GM21526 (cell line): ENCODE results near the gene APP.

Experiments
- ATAC-seq: cut with Tn5 transposase; IDR thresholded peaks from one replicate; pipeline ENCODE4 v1.9.1; 2021; ENCODE audit warnings: moderate library complexity; ENCODE audit not compliant: unreplicated experiment, low FRiP score

Gene APP

DNA sequence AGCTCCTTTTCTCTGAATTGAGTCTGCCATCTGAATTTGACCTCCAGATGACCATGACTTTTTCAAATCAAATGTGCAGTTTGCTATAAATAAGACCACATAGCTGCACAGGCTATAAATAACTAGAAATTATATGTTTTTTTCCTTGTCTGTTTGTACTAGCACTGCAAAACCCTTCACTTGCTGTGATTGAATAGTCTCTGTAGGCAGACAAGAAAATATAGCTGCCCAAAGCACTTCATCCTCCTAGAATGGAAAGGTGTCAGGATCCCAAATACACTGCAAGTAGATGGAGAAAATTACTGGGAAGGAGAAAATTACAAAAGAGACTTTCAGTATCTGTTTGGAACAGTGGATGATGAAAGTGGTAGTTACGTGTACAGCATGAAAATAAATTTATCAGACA, 175.8 kb downstream of the APP start:
- no peak for ATAC-seq

DNA sequence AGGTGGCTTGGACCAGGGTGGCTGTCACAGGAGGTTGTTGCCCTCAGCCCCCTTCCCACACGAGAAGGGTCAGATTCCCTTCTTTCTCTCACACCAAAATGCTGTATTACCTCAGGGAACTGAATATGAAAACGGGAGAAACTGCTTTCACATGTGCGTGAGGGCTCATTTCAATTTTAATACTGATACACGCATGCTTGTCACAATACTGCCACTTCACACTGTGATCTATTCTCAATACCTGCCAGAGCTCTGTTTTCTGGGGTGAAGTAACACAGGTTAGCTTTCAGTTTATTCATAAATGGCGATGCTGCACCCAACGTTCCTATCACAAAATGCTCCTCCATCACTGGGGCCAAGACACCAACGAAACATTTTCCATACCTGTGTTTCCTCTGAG, 181.8 kb downstream of the APP start:
- ATAC-seq: no peak

DNA sequence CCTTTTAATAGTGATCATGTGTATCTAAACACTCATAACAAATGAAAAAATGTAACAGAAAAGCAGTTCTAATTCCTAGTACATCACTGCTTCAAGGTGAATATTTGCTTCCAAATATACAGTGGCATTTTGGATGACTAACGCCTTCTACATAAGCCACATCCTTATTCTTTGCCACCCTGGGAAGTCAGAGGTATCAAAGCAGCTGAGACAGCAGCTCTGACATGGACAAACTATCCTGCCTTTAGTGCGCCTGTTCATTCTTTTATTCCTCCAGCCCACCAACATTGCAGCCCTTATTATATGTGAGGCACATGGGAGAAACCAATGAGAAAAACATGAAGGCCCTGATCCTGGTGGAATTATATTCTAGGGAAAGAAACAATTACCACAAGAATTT, 183.0 kb downstream of the APP start:
- ATAC-seq: no peak

DNA sequence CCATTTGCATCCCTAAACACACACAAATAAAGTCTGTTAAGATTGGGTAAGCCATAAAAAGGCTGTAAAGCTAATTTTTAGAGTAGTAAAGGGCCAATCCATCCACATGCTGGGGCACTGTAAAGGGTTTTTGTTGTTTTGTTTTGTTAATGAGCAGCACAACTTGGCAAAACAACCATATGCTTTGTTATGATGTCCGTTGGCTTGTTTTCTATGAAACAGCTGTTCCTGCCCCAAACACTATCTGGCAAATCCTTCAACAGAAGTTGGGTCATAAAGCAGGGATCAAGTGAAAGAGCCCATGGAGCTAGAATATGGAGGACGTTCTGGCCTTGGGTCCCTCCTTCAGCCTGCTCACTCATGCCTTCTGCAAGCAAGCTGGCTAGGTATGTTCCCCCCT, 183.6 kb downstream of the APP start:
- ATAC-seq: no peak

DNA sequence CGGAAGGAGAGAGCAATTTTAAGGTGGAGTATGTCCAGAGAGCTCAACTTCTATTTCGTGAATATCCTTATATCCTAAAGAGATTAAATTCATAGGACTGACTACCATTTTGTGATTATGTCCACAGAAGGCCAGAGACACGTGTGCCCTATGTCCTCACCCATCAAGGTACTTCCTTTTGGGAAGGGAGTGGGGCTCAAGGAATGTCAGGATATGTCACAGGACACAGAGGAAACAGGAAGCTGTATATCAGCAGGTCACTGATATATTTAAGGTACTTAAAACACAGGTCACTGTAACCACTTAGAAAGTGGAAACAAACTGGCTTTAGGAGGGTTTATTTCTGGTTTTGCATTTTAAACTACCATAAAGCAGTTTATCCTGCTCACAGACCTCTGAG, 184.6 kb downstream of the APP start:
- ATAC-seq: no peak

DNA sequence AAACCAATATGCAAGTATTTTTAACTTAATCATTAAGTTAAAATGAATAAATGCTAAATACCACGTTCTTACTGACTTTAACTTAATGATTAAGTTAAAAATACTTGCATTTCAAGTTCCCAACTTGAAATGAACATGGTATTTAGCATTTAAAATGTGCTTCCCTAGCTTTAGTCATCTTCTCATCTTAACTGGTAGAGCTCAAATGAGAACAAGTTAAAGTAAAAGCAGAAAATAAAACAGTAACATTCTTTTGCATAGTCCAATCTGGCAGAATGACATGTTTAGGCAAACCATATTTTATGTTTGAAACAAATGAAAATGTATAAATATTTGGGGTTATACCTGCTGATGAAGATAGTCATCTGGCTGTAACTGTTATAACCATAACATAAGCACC, 186.0 kb downstream of the APP start:
- ATAC-seq: no peak

DNA sequence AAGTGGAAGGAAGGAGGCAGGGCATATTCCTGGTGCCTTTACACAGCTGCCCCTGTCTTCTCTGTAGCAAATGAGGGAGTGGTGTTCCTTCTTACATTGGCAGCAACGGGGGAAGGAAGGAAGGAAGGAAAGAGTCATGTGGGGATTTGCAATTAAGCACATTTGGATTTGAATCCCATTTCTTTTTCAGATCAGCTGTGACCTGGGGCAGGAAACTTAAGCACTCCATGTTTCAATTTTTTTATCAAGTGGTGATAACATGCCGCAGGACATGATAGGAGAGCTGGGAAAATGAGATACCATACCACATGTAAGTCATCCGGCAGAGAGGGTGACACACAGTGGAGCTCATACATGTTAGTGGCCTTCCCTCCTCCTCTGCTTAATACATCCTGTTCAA, 186.8 kb downstream of the APP start:
- no peak for ATAC-seq

DNA sequence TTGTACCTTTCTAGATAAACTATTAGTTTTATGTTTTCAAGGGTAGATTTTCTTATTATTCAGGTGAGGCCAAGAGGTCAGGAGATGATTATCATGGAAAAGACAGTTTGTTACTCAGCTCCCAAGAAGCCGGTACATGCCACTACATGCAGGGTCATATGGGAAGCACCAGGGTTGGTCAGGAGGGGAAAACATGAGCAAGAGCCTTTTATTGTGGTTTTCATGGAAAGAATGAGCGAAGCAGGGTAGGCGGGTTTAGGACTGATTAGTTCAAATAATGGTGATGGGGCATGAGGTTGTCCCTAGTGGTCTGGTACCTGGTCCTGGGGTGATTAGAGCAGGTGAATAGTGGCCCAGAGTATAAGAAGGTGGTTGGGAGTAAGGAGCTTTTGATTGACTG, 189.9 kb downstream of the APP start:
- no peak for ATAC-seq

DNA sequence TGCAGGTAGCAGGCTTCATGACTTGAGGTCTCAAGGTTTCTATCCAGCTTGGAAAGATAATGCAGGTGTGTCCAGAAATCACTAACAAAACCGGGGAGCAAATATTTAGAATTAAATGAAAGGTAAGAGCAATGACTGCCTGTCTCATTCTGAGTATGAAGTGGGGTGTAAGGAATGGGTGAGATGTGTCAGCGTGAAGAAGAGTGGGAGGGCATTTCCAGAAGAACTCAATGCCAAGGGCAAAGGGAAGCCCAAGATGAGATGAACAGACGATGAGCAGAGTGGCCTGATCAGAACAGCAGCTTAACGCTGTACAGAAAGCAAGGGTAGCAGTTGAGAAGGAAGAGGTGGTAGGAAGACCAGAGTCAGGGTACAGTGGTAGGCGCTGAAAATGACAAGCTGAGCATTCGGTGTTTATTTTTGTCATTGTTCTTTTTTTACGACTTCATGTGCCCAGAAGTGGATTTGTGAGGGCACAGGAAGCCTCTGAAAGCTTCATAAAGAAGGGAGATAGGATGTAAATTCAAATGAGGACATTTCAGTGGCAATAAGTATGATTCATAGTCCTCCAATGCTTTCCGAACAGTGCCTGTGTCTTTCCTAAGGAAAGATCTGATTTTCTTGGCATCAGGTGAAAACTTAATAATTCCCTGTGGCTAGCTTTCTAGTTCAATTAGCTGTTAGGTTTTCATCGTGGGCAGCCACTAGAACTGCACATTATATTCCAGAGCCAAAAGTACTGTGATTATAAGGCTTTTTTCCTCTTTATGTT, 190.5 kb downstream of the APP start:
- ATAC-seq: no peak

DNA sequence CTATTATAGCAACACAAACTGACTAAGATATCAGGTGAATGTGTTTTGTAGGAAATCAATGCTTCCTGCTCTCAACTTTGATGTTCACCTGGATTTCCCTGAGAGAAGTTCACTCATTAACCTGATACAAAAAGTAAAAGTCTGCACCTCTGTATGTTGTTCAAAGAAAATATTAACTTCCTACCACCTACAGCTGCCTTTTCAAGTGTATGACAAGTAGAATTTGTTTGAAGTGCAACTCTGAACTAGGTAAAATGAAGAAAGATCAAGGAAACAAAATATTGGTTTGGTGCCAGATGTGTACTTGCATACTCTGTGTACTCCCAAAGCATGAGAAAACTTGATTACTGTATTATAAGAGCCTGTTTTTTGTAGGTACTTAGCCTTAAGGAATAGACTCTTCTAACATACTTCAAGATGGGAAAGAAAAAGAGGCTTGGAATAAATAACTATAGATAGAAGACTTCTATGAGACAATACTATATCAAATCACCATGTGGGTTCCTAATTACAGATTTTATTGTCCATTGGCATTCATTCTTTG, 193.4 kb downstream of the APP start:
- no peak for ATAC-seq

DNA sequence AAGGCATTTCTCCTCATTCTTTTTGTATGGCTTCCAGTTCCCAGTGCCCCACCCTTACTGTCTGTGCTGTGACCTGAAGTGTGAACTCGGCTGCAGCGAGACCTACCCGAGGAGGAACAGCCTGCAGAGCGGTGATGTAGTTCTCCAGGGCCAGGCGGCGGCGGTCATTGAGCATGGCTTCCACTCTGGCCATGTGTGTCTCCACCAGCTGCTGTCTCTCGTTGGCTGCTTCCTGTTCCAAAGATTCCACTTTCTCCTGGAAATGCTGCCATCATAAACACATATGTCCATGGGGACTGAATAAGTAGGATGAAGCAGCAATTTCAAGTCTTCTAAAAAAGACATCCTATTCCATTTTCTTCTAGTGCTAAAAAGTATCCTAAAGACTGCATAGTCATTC, 195.6 kb downstream of the APP start:
- no peak for ATAC-seq

DNA sequence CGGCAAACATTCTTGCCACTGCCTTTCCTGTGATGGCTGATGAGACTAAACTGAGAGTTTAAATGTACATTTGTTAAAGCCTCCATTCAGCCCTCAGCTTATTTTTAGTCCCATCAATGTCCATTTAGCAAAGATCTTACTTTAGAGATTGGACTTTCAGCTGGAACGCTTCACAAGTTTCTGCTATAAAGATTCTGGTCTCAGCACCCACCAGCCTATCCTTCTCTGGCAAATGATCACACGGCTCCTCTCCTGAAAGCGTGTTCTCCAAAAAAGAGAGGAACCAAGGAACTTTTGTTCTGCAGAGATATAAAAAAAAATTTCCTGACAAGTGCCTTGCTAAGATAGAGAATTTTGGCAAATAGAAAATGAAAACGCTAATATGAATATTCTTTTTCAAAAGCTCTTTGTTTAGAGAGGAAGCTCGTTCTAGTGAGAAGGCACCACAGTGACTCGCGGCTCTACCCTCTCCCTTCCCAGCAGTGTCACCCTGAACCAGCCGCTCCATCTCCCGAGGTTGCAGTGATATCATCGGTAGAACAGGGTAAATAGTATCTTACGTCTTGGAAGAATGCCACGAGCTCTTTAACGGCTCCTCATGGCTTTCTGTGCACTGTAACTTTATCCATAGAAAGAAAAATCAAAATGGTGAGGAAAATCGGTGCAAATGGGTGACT, 200.2 kb downstream of the APP start:
- ATAC-seq: no peak

DNA sequence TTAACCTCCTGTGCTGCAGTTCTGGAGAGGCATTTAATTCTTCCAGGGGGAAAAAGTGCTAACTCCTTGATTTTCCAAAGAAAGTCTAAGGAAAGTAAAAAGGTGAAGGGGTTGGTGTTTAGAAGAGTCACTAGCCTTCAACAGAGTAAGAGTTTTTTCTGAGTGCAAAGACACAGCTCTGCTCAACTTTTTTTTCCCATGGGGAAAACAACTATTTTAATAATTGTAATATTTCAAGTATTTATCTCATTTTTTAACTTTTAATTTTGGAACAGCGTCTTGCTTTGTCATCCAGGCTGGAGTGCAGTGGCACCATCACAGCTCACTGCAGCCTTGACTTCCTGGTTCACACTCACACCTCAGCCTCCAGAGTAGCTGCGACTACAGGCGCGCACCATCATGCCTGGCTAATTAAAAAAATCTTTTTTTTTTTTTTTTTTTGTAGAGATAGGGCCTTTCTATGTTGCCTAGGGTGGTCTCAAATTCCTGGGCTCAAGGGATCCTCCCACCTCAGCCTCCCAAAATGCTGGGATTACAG, 202.6 kb downstream of the APP start:
- peak; percentile 66 for ATAC-seq

DNA sequence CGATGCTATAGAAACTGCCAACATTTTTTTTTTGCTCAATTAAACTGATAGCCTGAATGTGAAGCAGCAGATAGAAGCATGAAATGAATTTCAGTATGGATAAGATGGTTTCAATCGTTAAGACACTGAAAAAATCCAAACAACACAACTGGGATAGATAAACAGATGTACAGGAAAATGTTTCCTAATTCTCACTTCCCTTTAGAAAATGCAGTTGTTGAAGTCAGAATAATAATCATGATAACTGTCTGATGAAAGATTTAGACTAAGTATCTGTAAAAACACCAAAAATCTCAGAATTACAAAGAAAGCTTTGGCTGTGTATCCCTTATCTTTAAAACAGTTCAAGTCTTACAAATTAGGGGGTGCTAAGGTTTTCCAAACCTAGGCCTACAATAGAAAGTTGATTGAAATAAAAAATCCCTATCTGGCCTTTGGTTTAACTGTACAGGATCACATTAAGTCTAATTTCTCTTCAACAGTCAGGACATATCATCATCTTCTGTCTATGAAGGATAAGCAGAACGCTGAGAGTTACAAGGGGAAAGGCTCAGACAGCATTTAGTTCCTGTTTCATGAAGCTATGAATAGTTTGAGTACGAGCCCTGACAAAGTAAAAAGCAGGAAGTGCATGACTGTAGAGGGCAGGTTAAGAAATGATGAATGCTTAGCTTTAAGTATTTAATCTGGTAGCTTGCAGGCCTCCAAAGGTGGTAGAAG, 203.2 kb downstream of the APP start:
- peak; percentile 98 for ATAC-seq

DNA sequence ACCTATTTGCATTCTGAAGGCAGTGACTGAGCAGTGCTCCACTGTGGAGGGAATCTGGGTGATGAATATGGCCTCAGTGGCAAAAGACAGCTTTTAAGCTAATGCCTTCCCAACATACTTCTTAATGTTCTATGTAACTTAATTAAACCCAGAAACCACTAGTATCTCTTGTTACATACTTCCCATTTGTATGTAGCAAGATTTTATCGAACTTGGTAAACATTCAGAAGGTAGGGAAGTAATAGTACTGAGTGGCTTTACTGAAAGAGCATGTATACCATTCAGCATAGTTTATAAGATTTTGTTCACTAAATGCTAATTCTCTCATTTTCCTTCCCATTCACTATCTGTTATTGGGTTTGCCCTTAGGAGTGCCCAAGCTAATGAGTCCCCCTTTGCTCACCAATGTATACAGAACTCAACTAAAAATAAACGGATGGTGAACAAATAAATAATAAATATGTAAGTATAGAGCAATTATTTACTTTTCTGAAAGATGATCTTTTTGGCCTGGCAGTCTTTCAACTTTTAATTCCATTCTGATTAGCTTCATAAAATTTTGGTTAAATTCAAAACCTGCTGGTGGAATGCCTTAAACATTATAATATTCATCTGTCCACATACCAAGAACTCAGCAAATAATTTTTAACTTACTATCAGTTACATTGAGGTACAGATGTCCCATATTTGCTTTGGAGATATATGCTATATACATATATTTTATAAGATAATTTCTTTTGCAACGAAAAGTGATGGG, 204.4 kb downstream of the APP start:
- ATAC-seq: no peak

DNA sequence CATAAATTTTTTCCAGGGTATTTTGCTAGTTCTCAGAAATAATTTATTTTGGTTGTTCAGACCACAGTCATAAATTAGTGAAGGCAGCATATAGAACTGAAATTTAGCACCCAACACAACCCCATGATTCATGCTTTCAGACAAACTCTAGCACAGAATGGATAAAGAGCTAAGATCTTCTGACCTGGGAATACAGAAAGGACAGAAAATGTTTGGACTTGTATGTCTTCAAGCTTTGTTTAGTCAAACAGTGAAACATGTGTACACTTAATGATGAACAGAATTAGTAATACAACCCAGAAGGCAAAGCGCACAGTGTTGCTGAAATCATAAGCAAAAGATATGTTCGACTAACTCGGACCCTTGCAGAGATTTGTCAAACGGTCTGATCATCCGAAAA, 205.6 kb downstream of the APP start:
- ATAC-seq: no peak

DNA sequence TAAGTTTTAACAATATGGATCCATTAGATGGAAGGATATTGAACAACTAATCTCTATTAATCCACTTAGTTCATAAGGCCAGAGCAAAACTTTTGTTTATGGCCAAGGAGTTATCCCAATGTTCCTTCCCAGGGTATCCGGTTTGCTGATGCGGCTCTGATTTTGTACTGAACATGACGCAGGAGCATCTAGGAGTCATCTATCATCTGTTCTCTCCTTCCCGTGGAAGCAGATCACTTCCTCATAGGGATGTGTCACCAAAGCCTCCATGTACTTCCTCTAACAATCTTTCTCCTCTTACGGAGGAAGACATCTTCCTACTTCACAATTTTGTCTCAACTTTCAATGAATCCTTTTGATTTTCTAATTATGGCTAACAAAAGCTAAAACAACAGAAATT, 206.6 kb downstream of the APP start:
- ATAC-seq: no peak

DNA sequence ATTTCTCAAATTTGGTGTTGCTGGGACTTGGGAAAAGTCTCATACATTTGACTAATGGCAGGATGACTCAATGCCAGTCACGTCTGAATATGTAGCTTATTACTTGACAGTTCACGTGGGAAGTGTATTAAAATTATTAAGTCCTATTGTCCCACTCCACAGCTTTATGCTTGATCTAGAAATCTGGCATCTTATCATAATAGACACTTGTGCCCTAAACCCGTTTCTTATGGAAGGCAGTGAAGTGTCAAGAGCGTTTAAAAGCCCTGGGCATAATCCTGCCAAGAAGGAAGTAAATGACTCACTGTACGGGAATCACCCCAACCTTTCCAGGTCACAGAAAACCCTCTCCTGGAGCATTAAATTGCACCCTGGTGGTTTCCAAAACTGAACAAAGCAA, 207.4 kb downstream of the APP start:
- no peak for ATAC-seq

DNA sequence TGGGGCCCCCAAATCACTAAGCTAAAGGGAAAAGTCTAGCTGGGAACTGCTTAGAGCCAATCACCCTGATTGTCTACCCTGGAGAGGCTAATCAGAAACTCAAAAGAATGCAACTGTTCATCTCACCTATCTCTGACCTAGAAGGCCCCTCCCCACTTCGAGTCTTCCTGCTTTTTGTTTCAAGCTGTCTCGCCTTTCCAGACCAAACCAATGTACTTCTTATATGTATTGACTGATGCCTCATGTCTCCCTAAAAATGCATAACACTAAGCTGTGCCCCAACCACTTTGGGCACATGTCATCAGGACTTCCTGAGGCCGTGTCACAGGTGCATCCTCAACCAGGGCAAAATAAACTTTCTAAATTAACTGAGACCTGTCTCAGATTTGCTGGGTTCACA, 209.5 kb downstream of the APP start:
- no peak for ATAC-seq

DNA sequence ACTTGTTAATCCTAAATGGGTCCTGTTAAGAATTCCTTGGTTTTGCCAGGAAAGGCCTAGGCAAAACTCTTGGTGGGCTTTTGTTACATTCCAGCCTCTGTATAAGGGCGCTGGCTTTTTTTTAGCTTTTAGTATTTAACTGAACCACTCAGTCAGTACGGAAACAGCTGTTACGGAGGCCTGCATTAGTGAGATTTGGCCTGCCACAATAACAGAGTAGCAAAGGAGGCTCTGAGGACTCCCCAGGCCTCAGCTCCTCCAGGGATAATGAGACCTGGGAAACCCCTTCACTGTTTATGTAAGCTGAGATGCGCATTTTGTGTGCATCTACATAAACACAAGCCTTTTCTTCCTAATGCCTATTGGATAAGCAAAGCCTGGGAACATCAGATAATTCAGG, 210.2 kb downstream of the APP start:
- ATAC-seq: no peak

DNA sequence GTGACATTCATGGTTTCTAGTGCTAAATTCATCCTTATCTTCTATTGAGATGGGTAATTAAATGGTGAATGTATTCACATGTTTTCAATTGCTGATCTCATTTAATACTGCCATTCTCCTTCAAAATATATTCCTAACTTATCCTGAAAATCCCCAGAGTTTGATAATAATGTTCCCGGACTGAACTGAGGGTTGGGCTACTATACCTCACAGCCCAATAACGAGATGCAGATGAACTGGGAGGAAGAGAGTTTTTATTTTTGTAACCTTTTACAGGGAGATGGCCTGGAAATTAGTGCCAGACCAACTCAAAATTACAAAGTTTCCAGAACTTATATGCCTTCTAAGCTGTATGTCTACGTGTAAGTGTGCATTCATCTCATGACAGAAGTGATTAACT, 210.8 kb downstream of the APP start:
- no peak for ATAC-seq
